Activated naive CD8-positive, alpha-beta T cell treated with anti-CD3 and anti-CD28 coated beads for 36 hours (primary cell): ENCODE data around the gene DNPEP. TPM values are rescaled to one million over a fixed set of nuclear protein-coding genes. Genes with fewer than 3 reads are reported as not detected.

Experiments
- DNase-seq: peaks from one replicate; pipeline ENCODE4 v3.0.0; 2021
- H3K27ac Mint-ChIP-seq: one replicate; pipeline ENCODE4 v1.8.0; 2022; ENCODE audit warnings: mild to moderate bottlenecking, moderate library complexity, mixed read lengths
- H3K27me3 Mint-ChIP-seq: one replicate; pipeline ENCODE4 v1.8.0; 2022; ENCODE audit warnings: mild to moderate bottlenecking, mixed read lengths
- H3K36me3 Mint-ChIP-seq: one replicate; pipeline ENCODE4 v1.8.0; 2021; ENCODE audit warnings: mild to moderate bottlenecking, mixed read lengths
- H3K4me1 Mint-ChIP-seq: one replicate; pipeline ENCODE4 v1.8.0; 2021; ENCODE audit warnings: mixed read lengths
- H3K4me3 Mint-ChIP-seq: one replicate; pipeline ENCODE4 v1.8.0; 2022; ENCODE audit warnings: mild to moderate bottlenecking, moderate library complexity, mixed read lengths
- H3K9me3 Mint-ChIP-seq: one replicate; pipeline ENCODE4 v1.8.0; 2022; ENCODE audit warnings: mixed read lengths
- total RNA-seq, 2 experiments: library from RNA; stranded (reverse); gene quantifications; one replicate each; pipeline ENCODE4 v1.2.3, GENCODE V29; 2021

The DNPEP gene
- total RNA-seq, 2 experiments from 2014 or later: 122 to 123 TPM

DNA sequence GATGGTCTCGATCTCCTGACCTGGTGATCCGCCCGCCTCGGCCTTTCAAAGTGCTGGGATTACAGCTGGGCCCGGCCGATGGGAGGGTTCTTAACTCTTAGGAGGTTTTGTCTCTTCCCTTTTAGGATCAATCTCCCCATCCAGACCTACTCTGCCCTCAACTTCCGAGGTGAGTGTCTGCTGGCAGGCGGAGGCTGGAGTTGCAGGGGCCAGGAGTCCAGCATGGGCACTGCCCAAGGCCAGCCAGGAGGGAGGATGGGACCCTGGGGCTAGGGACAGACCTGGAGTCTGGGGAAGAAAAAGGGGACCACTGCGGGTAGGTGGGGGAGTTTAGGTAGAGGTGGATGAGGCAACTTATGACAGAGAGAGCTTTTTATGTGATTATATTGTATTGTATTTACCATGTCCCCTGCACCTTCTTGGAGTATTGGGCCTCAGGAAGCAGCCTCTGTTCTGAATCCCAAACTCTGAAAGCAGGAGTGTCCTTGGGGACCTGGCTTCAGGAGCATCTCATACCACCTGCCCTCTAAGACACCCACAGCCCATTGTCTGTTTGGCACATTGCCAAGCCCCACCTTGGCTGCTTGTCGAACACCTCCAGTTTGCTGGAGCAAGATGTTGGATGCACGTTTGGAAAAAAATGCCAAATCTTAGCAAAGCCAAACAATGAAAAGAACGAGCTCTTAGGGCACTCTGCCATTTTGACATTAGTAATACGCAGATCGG lies 36.1 kb upstream of the DNPEP start:
- Mint-ChIP-seq H3K9me3 (no peaks in the 10 kb centered on the region), H3K27me3 (peaks cover 42% of the 10 kb centered on the region), H3K4me3 (no peak overlapping the region), H3K27ac (no peak overlapping the region), H3K4me1 (no peaks in the 10 kb centered on the region), H3K36me3 (no peaks in the 10 kb centered on the region)
- DNase-seq: no peak

DNA sequence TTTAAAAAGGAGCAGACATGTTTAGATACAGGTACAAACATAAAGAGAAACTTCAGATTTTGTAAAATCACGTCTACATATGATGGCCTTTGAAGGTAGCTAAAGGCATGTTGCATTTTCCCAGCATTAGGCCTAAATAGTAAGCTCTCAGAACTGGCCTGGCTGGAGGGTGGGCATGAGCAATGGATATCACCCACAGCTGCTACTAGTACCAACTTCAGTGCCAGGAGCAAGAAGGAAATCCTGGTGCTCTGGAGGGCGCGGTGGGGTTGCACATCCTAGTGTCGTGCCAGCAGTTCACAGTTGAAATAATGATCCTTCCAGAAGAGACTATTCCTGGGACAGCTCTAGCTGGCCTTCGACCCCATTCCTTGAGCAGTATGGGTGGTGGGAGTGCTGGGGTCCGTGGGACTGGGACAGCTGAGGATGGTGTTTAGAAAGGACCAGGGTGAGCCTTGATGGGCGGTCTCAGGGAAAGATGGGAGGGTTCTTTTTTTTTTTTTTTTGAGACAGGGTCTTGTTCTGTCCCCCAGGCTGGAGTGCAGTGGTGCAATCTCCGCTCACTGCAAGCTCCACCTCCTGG lies 35.3 kb upstream of the DNPEP start:
- no peaks in the 10 kb centered on the region for H3K36me3 Mint-ChIP-seq
- H3K4me3 Mint-ChIP-seq: no peak overlapping the region
- no peak overlapping the region for H3K27ac Mint-ChIP-seq
- peaks cover 42% of the 10 kb centered on the region for H3K27me3 Mint-ChIP-seq
- no peak for DNase-seq
- no peaks in the 10 kb centered on the region for H3K4me1 Mint-ChIP-seq
- H3K9me3 Mint-ChIP-seq: no peaks in the 10 kb centered on the region

DNA sequence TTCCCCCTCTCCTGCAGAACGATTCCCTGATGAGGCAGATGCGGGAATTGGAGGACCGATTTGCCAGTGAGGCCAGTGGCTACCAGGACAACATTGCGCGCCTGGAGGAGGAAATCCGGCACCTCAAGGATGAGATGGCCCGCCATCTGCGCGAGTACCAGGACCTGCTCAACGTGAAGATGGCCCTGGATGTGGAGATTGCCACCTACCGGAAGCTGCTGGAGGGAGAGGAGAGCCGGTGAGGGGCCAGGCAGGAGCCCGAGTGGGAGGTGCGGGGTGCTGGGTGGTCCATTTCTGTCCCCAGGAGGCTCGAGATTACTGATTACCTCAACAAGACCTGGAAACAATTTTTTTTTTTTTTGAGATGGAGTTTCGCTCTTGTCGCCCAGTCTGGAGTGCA lies 33.6 kb upstream of the DNPEP start:
- H3K36me3 Mint-ChIP-seq: no peaks in the 10 kb centered on the region
- no peaks in the 10 kb centered on the region for H3K9me3 Mint-ChIP-seq
- no peak for DNase-seq
- no peaks in the 10 kb centered on the region for H3K4me1 Mint-ChIP-seq
- no peak overlapping the region for H3K27ac Mint-ChIP-seq
- no peak overlapping the region for H3K4me3 Mint-ChIP-seq
- peaks cover 40% of the 10 kb centered on the region for H3K27me3 Mint-ChIP-seq

DNA sequence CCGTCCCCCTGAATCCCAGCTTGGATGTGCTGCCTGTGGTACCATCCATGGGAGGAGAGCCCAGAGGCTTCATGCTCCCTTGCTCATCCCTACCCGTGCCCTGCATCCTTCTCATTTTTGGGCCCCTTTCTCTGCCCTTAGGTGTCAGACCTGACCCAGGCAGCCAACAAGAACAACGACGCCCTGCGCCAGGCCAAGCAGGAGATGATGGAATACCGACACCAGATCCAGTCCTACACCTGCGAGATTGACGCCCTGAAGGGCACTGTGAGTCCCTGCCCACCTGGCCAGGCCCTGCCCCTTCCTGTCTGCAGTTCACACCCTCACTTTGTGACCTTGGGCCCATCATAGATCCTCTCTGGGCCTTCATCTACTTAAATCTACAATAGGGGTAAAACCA lies 33.0 kb upstream of the DNPEP start:
- no peaks in the 10 kb centered on the region for H3K4me1 Mint-ChIP-seq
- peaks cover 36% of the 10 kb centered on the region for H3K27me3 Mint-ChIP-seq
- H3K27ac Mint-ChIP-seq: no peak overlapping the region
- no peaks in the 10 kb centered on the region for H3K36me3 Mint-ChIP-seq
- no peak overlapping the region for H3K4me3 Mint-ChIP-seq
- DNase-seq: no peak
- no peaks in the 10 kb centered on the region for H3K9me3 Mint-ChIP-seq

DNA sequence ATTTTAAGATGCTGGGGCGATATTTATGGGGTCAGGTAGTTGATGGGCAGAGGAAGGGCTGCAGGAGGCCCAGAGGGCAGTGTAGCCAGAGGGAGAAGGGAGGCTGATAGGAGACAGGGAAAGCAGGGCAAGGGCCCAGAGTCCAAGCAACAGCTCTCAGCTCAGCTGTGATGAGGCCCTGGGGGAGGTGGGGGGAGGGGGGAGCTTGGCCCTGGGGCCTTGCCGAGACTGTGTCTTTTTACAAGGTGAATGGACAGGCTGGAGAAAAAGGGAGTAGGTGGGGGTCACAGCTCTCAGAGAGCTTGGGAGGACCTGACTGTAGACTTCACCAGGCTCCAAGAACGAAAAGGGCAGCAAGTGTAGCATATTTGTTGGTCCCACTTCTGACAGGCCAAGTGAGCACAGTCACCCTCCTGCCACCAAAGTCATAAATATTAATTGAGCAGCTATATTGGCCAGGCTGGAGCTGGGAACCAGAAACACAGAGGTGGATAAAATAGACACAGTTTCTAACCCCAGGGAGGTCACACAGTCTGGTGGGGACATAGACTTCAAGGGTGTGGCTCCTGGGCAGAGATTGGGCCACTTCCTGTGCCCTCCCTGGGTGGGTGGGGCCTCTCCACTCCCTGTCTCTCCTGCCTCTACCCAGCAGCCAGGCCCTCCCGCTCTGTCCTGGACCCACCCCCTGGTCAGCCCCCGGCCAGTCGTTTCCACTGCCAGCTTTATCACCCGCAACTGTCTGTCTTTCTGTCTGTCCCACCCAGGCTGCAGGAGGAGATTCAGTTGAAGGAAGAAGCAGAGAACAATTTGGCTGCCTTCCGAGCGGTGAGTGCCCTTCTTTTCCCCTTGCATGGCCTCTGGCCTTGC lies 31.9 kb upstream of the DNPEP start:
- peaks cover 30% of the 10 kb centered on the region for H3K27me3 Mint-ChIP-seq
- no peaks in the 10 kb centered on the region for H3K9me3 Mint-ChIP-seq
- no peaks in the 10 kb centered on the region for H3K36me3 Mint-ChIP-seq
- no peak overlapping the region for H3K4me3 Mint-ChIP-seq
- H3K27ac Mint-ChIP-seq: no peak overlapping the region
- no peak for DNase-seq
- no peaks in the 10 kb centered on the region for H3K4me1 Mint-ChIP-seq

DNA sequence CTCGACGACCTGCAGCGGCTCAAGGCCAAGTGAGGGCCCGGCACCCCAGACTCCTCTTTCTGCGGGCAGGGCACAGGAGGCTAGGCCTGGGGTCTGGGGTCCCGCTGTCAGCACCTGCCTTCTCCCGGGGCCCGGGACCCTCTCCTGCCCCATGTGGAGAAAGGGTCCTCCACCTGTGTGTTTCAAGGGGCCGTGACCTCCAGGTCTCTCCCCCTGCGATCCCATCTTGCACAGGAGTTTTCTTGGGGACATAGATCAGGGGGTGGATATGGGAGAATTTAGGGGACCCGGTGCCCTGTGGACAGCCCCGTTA lies 31.3 kb upstream of the DNPEP start:
- Mint-ChIP-seq H3K27ac (no peak overlapping the region), H3K27me3 (peaks cover 29% of the 10 kb centered on the region), H3K9me3 (no peaks in the 10 kb centered on the region), H3K4me3 (no peak overlapping the region), H3K4me1 (no peaks in the 10 kb centered on the region), H3K36me3 (no peaks in the 10 kb centered on the region)
- DNase-seq: no peak

DNA sequence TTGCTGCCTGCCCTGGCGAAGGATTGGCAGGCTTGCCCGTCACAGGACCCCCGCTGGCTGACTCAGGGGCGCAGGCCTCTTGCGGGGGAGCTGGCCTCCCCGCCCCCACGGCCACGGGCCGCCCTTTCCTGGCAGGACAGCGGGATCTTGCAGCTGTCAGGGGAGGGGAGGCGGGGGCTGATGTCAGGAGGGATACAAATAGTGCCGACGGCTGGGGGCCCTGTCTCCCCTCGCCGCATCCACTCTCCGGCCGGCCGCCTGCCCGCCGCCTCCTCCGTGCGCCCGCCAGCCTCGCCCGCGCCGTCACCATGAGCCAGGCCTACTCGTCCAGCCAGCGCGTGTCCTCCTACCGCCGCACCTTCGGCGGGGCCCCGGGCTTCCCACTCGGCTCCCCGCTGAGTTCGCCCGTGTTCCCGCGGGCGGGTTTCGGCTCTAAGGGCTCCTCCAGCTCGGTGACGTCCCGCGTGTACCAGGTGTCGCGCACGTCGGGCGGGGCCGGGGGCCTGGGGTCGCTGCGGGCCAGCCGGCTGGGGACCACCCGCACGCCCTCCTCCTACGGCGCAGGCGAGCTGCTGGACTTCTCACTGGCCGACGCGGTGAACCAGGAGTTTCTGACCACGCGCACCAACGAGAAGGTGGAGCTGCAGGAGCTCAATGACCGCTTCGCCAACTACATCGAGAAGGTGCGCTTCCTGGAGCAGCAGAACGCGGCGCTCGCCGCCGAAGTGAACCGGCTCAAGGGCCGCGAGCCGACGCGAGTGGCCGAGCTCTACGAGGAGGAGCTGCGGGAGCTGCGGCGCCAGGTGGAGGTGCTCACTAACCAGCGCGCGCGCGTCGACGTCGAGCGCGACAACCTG lies 30.7 kb upstream of the DNPEP start, which contains the start of gene DES:
TSS of gene DES (plus strand) at position 223 of the 857 bp plus-strand sequence. CDS start at position 309, 86 bp downstream.
- H3K4me3 Mint-ChIP-seq: no peak within 1 kb of the TSS
- H3K4me1 Mint-ChIP-seq: no peaks in the 10 kb centered on the region
- no peak for DNase-seq
- no peaks in the 10 kb centered on the region for H3K36me3 Mint-ChIP-seq
- H3K27ac Mint-ChIP-seq: no peak within 1 kb of the TSS
- peaks cover 34% of the 10 kb centered on the region for H3K27me3 Mint-ChIP-seq
- no peaks in the 10 kb centered on the region for H3K9me3 Mint-ChIP-seq

DNA sequence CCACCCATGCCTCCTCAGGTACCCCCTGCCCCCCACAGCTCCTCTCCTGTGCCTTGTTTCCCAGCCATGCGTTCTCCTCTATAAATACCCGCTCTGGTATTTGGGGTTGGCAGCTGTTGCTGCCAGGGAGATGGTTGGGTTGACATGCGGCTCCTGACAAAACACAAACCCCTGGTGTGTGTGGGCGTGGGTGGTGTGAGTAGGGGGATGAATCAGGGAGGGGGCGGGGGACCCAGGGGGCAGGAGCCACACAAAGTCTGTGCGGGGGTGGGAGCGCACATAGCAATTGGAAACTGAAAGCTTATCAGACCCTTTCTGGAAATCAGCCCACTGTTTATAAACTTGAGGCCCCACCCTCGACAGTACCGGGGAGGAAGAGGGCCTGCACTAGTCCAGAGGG lies 29.7 kb upstream of the DNPEP start:
- H3K4me1 Mint-ChIP-seq: no peaks in the 10 kb centered on the region
- H3K36me3 Mint-ChIP-seq: peaks cover under 1% of the 10 kb centered on the region
- peaks cover 42% of the 10 kb centered on the region for H3K27me3 Mint-ChIP-seq
- no peak overlapping the region for H3K27ac Mint-ChIP-seq
- peaks cover under 1% of the 10 kb centered on the region for H3K9me3 Mint-ChIP-seq
- DNase-seq: no peak
- H3K4me3 Mint-ChIP-seq: no peak overlapping the region

DNA sequence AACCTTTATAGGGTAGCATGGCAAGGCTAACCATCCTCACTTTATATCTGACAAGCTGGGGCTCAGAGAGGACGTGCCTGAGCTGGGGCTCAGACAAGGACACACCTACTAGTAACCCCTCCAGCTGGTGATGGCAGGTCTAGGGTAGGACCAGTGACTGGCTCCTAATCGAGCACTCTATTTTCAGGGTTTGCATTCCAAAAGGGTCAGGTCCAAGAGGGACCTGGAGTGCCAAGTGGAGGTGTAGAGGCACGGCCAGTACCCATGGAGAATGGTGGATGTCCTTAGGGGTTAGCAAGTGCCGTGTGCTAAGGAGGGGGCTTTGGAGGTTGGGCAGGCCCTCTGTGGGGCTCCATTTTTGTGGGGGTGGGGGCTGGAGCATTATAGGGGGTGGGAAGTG lies 29.2 kb upstream of the DNPEP start:
- H3K9me3 Mint-ChIP-seq: peaks cover 3% of the 10 kb centered on the region

DNA sequence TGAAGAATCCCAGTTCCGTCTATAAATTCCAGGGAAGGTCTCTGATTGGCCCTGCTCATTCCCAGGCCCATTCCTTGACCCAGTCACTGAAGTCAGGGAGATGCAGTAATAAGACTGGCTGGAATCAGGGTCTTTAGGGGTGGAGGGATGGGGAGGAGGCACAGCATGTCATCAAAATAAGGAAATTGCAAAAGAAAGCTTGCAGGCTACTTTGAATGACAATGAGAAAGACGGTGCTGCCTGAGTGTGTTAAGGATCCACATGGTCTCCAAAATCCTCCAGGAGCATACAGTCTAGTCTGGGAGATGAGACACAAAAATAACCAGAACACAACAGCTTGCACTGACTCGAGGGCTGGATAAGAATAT lies 28.5 kb upstream of the DNPEP start:
- Mint-ChIP-seq H3K27ac (no peak overlapping the region), H3K4me1 (no peaks in the 10 kb centered on the region), H3K27me3 (peaks cover 40% of the 10 kb centered on the region), H3K9me3 (peaks cover 3% of the 10 kb centered on the region), H3K4me3 (no peak overlapping the region), H3K36me3 (peaks cover 3% of the 10 kb centered on the region)
- DNase-seq: no peak

More for the DNA sequence above, 29.2 kb upstream of the DNPEP start:
- Mint-ChIP-seq H3K36me3 (peaks cover 2% of the 10 kb centered on the region), H3K27me3 (peaks cover 41% of the 10 kb centered on the region), H3K4me3 (no peak overlapping the region), H3K4me1 (no peaks in the 10 kb centered on the region), H3K27ac (no peak overlapping the region)
- DNase-seq: no peak

DNA sequence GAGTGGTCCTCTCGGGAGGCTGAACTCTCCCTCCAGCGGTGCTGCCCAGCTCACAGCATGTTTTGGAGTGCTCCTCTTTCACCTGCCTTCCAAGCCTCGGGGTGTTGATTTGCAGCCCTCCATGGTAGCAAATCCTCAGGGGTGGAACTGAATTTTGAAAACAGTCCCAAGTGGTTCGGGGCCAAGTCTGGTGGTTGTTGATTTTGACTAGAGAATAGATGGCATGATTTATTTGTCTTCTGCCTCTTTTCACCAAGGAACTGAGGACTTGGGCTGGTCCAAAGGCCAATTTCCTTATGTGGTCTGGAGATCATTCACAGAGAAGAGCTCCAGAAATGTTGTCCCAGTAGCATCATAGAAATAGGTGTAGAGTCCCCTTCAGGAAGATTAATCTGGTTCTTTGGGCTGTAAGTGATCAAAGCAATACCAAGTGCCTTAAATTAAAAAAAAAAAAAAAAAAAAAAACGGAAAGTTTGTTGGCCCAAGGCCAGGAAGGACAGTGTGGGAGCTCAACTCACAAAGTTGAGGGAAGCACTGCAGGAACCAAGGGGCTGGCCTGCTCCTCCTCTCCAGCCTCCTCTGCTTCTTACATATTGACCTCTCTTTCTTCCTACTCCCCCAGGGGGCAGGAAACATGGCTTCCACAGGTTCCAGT lies 28.0 kb upstream of the DNPEP start:
- peaks cover 3% of the 10 kb centered on the region for H3K9me3 Mint-ChIP-seq
- H3K27ac Mint-ChIP-seq: no peak overlapping the region
- H3K36me3 Mint-ChIP-seq: peaks cover 3% of the 10 kb centered on the region
- no peaks in the 10 kb centered on the region for H3K4me1 Mint-ChIP-seq
- H3K4me3 Mint-ChIP-seq: no peak overlapping the region
- no peak for DNase-seq
- peaks cover 37% of the 10 kb centered on the region for H3K27me3 Mint-ChIP-seq

DNA sequence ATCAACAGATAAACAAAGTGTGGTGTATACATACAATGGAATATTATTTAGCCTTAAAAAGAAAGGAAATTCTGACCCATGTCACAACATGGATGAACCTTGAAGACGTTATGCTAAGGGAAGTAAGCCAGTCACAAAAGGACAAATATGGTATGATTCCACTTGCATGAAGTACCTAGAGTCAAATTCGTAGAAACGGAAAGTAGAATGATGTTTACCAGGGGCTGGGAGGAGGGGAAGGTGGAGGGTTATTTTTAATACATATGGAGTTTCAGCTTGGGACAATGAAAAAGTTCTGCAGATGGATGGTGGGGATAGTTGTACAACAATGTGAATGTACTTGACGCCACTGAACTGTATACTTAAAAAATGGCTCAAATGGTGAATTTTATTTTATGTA lies 27.1 kb upstream of the DNPEP start:
- H3K4me3 Mint-ChIP-seq: no peak overlapping the region
- no peak for DNase-seq
- H3K27me3 Mint-ChIP-seq: peaks cover 28% of the 10 kb centered on the region
- no peaks in the 10 kb centered on the region for H3K4me1 Mint-ChIP-seq
- H3K36me3 Mint-ChIP-seq: peaks cover 3% of the 10 kb centered on the region
- no peak overlapping the region for H3K27ac Mint-ChIP-seq
- peaks cover 3% of the 10 kb centered on the region for H3K9me3 Mint-ChIP-seq

DNA sequence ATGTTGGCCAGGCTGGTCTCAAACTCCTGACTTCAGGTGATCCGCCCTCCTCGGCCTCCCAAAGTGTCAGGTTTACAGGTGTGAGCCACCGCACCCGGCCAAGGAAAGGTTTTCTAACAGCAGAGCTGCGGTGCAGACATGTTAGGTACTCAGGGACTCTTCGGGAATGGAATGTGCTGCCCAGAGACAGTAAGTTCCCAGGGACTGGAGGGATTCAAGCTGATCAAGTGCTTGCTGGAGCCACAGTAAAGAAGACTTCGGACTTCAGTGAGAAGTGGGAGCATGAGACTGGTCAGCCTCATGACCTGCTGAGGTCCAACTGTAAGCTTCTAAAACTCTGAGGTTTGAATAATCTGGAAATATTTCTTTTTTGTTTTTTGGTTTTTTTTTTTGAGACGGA lies 22.7 kb upstream of the DNPEP start:
- no peaks in the 10 kb centered on the region for H3K4me1 Mint-ChIP-seq
- peaks cover 3% of the 10 kb centered on the region for H3K9me3 Mint-ChIP-seq
- H3K27me3 Mint-ChIP-seq: peaks cover 16% of the 10 kb centered on the region
- no peak overlapping the region for H3K27ac Mint-ChIP-seq
- no peak overlapping the region for H3K4me3 Mint-ChIP-seq
- no peak for DNase-seq
- peaks cover 3% of the 10 kb centered on the region for H3K36me3 Mint-ChIP-seq

DNA sequence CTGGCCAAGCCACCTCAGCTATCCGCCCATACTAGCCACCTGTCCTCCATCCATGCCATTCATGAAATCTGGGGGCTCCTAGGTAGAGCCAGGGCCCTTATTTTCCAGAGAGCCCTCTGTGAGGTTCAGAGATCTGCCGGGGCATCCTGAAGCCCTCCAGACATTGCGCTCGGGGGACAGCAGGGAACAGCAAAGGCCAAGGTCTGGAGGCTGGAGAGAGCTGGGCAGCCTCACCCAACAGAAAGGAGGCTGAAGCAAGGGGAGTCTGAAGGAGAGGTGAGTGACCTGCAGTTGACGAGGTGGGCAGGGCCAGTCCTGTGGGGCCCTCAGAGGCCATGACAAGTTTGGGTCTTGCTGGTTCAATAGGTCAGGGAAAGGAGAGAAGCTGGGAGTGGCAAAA lies 21.9 kb upstream of the DNPEP start:
- Mint-ChIP-seq H3K9me3 (peaks cover 3% of the 10 kb centered on the region), H3K4me1 (no peaks in the 10 kb centered on the region), H3K27me3 (peaks cover 16% of the 10 kb centered on the region), H3K27ac (no peak overlapping the region), H3K36me3 (peaks cover 3% of the 10 kb centered on the region), H3K4me3 (no peak overlapping the region)
- no peak for DNase-seq
